Stimulated activated CD8-positive, alpha-beta memory T cell treated with anti-CD3 and anti-CD28 coated beads, Interleukin-7, amount 100 ng/mL, for 48 hours (primary cell): ENCODE measurements around the gene LYRM4.

Source experiments
- DNase-seq, 2 donors: peaks; one replicate each; pipeline ENCODE4 v3.0.0-alpha.2; 2020; ENCODE audit warnings: low read depth in 1 of 2; ENCODE audit errors: extremely low read depth in 1 of 2

Gene LYRM4

DNA sequence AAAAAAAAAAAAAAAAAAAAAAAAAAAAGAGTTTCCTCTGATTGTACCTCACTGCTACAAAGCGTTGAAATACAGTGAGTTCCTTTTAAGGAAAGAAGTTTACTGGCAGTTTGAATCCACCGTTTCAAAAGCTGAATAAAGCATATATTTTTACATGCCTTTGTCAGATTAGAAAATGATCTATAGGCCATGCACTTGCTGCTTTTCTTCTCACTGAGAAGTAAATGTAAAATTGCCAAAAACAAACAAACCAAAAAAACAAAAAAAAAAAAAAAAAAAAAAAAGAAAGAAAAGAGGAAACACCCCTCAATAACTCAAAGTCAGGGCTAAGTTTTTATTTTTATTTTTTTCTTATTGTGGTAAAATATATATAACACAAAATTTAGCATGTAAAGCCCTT, 81.9 kb downstream of the LYRM4 start:
- no peak for DNase-seq

DNA sequence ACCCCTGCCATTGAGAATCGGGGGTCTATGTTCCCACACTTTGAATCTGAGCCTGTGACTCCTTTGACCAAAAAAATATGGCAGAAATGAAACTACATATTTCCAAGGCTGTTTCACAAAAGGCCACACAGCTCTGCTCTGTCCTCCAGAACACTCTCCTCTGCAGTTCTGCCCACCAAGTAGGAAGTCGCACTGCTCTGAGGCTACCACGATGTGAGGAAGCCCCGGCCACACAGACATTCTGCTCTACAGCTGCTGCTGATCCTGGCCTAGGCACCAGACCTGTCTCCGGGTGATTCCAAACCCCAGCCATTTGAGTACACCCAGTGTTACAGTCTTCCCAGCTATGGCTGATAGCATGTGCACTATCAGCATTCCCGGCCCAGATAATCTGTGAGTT, 85.1 kb downstream of the LYRM4 start:
- no peak for DNase-seq

DNA sequence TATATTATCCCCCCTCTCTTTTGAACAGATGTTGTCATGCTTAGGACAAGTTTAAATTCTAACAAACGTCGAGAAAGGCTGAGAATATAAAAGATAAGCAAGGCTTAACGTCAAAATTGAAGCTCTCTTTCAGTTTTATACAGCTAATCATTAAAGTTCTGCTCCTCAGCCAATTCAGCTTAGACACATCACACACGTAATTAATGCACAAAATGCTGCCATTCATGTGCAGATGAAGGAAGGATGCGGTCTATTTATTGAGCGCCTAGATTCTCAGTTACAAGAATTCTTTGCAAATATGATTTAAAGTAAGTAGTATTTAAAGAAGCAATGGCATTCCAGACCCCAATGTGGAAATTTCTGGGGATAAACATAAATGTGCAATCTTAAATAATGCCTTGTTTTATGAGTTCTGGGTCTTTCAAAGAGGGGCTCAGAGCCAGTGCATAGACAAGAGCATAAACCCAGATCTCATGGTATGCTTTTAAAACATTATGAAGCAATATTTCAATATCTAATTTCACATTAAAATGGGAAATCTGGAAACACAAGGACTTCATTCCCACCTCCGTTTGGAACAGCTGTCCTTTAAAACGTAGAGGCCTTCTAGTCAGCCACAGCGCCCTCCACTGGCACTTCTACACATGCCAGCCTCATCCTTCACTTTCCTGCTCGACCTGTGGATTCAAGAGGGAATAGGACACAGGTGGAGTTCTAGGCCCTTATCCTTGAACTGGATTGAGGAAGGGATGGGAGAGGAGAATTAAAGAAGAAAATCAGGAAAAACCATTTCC, 85.8 kb downstream of the LYRM4 start:
- no peak for DNase-seq

DNA sequence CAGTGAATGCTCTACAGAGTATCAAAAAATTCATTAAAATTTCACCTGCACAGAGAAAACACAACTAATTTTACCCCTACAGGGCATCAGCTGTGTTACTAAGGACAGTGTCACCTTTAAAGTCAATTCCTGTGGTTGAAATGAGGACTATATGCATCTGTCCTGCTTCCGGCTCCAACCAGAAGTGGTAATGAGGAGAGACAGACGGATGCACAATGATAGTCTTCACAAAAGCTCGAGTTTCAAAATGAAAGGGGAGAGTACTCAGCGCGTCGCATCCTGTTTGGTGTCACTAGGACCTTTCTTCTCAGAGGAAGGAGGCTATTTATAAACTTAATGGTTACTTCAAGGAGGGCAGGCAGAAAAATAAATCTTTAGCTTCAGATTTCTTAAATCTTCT, 86.5 kb downstream of the LYRM4 start:
- peak; percentile 13 to 52 for DNase-seq

GRCh38 chr6:5173810-5174209, 86.9 kb downstream of the LYRM4 start:
- DNase-seq = no peak

GRCh38 chr6:5172897-5173474, 87.8 kb downstream of the LYRM4 start:
- no peak for DNase-seq

DNA sequence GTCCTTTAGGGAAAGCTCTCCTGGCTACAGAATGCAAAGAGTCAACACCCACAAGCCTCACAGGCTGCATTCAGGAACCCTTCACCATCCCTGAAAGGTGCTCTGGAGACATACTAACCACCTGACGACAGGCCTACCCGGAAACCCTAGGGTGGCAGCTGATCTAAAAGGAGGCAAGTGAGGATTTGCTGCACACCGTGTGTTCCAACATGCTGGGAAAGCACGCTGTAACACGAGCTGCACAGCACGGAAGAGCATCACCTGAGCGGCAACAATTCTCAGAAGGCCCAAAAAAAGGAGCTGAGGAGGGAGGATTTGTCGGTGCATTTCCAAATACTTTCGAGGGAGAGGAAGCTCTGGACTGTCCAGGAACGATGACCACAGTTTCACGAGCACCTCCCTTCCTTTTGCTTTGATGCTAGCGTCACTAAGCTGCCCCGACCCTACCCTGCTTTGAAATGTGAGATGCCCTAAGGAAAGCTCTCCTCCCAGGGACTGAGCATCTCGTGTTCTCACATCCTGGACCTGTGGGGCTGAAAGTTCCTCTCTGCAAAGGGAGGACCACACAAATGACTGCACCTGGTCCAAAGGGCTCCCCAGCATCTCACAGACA, 88.6 kb downstream of the LYRM4 start:
- DNase-seq = no peak

DNA sequence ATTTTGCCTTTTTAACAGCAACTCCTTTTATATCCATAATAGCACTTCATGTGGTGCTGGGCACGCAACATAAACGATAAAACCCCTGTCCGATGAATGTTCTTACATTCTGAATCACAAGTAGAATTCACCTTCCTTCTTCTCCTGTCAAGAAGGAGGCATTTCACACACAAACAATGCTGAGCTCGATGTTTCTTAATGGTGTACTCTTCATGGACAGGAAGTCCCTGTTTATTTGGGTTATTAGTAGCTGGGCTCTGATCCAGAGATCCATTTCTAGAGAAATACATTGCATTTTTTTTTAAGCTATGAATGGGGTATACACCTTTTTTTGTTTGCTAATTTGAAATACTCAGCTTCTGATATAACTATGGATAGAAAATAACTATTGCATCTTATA, 93.2 kb downstream of the LYRM4 start:
- DNase-seq = no peak

GRCh38 chr6:5164092-5164491, 96.7 kb downstream of the LYRM4 start:
- no peak for DNase-seq

GRCh38 chr6:5163247-5163646, 97.5 kb downstream of the LYRM4 start:
- no peak for DNase-seq

GRCh38 chr6:5162355-5162754, 98.4 kb downstream of the LYRM4 start:
- DNase-seq = no peak

DNA sequence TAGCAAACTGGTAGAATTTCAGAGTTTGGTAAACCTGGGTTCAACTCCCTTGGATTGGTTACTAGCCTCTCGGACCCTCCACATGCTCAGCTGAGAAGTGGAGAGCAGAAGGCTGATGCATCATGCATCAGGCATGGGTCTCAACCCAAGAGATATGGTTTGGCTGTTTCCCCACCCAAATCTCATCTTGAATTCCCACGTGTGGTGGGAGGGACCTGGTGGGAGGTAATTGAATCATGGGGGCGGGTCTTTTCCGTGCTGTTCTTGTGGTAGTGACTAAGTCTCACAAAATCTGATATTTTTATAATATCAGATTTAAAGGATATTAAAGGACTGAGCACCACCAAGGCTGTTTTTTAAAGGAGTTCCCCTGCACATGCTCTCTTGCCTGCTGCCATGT, 100.5 kb downstream of the LYRM4 start:
- no peak for DNase-seq

- DNase-seq = no peak
Measured at GRCh38 chr6:5159162-5159561, 101.6 kb downstream of the LYRM4 start.

- DNase-seq = no peak
Measured at GRCh38 chr6:5158180-5158579, 102.6 kb downstream of the LYRM4 start.

GRCh38 chr6:5157621-5158138, 103.1 kb downstream of the LYRM4 start:
- DNase-seq = no peak

- DNase-seq = no peak
Measured at GRCh38 chr6:5156627-5157026, 104.1 kb downstream of the LYRM4 start.

- no peak for DNase-seq
Measured at GRCh38 chr6:5155906-5156305, 104.8 kb downstream of the LYRM4 start.

- no peak for DNase-seq
Measured at GRCh38 chr6:5153186-5153585, 107.6 kb downstream of the LYRM4 start.

DNA sequence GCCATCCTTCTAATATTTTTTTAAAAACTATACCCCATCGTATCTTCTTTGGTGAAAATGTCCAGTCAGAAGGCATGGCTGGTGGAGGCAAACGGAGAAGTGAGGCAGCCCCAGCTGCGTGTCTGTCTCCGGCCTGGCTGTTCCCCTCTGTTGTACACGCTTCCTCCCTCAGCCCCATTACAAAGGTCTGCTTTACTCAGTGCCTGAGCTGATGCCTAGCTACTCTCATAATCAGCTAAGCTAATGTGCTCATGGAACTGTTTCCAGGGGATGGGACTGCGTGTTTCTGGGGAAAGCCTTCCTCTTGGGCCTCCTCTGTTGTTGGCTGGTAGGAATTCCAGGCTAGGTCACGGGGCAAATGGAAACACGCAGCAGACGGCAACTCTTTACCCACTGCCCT, 108.3 kb downstream of the LYRM4 start:
- no peak for DNase-seq

- DNase-seq = no peak
Measured at GRCh38 chr6:5151955-5152401, 108.8 kb downstream of the LYRM4 start.

DNA sequence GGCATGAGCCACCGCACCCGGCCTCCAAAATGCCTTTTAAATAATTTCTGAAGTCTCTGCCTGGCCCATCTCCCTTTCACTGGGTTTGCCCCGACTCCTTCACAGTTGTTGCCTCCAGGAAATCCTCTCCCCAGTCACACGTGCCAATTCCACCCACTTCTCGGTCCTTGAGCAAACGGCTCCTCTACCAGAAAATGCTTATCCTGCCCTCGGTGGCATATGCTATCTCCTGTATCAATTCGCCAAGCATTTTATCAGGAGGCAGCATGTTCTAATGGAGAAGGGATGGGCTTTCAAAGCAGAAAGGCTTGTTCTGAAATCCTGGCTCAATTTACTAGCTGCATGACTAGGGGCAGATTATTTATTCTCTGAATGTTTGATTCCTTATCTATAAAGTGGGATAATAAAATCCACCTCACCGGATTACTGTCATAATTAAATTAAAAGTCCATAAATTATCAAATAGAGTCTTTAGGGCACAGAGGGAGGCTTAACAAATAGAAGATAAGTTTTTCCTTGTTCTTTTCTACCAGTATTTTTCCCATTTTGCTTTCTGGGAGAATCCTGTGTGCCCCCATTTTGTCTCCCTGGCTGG, 109.3 kb downstream of the LYRM4 start:
- DNase-seq = no peak
